ENCODE data around the gene MAGEA8.

DNA sequence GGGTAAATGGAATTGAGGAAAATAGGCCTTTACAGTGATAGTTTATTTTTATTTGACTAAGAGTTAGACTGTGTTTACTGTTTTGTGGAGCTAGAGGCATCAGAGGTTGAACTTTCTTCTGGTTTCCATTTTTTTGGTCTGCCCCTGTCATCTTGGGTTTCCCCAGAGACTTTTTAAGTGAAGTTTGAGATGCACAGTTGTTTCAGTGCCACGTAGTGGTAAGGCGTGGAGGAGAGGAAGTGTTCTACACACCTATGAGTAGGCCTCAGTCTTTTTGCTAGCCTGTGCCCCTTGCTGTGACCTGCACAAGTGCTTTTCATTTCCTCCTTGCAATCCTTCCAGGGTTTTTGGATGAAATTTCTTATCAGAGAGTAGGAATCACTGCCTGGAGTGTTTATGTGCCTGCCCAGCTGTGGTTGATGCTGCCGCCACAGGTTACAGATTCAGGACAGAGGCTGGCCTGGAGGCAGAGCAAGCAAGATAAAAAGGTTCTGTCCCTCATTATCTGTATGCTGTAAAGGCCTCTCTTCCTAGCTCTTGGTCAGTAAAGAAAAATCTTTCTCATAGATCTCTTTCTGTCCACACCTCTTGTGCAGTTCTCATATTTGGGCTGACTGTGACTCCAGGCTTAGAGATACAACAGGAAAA, 35.9 kb downstream of the MAGEA8 start:
- no peak for TF ChIP-seq EZH2 (IDR thresholded peaks at IDR 0.05; ENCODE audit: borderline replicate concordance)
- TF ChIP-seq, protein P1, sequence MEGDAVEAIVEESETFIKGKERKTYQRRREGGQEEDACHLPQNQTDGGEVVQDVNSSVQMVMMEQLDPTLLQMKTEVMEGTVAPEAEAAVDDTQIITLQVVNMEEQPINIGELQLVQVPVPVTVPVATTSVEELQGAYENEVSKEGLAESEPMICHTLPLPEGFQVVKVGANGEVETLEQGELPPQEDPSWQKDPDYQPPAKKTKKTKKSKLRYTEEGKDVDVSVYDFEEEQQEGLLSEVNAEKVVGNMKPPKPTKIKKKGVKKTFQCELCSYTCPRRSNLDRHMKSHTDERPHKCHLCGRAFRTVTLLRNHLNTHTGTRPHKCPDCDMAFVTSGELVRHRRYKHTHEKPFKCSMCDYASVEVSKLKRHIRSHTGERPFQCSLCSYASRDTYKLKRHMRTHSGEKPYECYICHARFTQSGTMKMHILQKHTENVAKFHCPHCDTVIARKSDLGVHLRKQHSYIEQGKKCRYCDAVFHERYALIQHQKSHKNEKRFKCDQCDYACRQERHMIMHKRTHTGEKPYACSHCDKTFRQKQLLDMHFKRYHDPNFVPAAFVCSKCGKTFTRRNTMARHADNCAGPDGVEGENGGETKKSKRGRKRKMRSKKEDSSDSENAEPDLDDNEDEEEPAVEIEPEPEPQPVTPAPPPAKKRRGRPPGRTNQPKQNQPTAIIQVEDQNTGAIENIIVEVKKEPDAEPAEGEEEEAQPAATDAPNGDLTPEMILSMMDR (IDR thresholded peaks at IDR 0.05; ENCODE audit: poor library complexity): no peak

Data from hepatocyte (in vitro differentiated cells).